ENCODE data around the gene OVCH1. TPM values are rescaled to one million over a fixed set of nuclear protein-coding genes. Genes with fewer than 3 reads are reported as not detected.

Gene OVCH1
- total RNA-seq, 1 experiment from 2014 or later: not detected

- Mint-ChIP-seq H3K4me1 (peaks cover 11 to 12% of the 10 kb centered on the region in 2 experiments), H3K36me3 (ENCODE audit: insufficient read depth in 1 of 3, low read depth in 3 of 3) (no peaks in the 10 kb centered on the region; a peak in 2 of 7 replicates), H3K9me3 (no peaks in the 10 kb centered on the region; a peak in 1 of 5 replicates), H3K4me3 (peak overlapping the region in 1 of 2 experiments; percentile 96; a peak in 1 of 5 replicates), H3K27ac (no peak overlapping the region), H3K27me3 (ENCODE audit: low read depth) (no peaks in the 10 kb centered on the region; the same call in 1 of the 2 replicates)
- Histone ChIP-seq H3K9ac (ENCODE audit: extremely low read depth, insufficient read length, low read length) (no peak overlapping the region), H3K14ac (ENCODE audit: insufficient read depth, low read length) (no peak overlapping the region), H4K20me1 (ENCODE audit: control insufficient read depth, insufficient read depth, insufficient read length) (no peaks in the 10 kb centered on the region), H2BK12ac (ENCODE audit: insufficient read length, low read depth, low read length) (no peak overlapping the region), H2BK20ac (ENCODE audit: low read depth, low read length, poor library complexity, severe bottlenecking) (no peak overlapping the region), H3K4me1 (ENCODE audit: insufficient read depth, low read length) (no peaks in the 10 kb centered on the region), H3K9me3 (ENCODE audit: control insufficient read depth, low read depth, low read length) (no peaks in the 10 kb centered on the region), H2BK120ac (ENCODE audit: low read depth, low read length, poor library complexity, severe bottlenecking) (no peak overlapping the region), H3K79me2 (ENCODE audit: insufficient read depth, low read length) (peaks cover 2% of the 10 kb centered on the region; the same call in 1 of the 2 replicates), H3K4ac (ENCODE audit: low read depth, low read length) (no peak overlapping the region), H3K23ac (ENCODE audit: insufficient read length, low read depth, low read length) (no peak overlapping the region), H3K4me2 (ENCODE audit: insufficient read depth, insufficient read length, low read length) (no peak overlapping the region), H2AK5ac (ENCODE audit: insufficient read length, low read length) (no peak overlapping the region), H4K5ac (ENCODE audit: insufficient read length, low read depth, low read length) (no peak overlapping the region), H2BK5ac (ENCODE audit: insufficient read length, low read length) (no peak overlapping the region), H4K8ac (replicated peaks; ENCODE audit: insufficient read length, low read depth, low read length) (no peak overlapping the region), H3T11ph (ENCODE audit: low read length) (no peak overlapping the region), H3K27me3 (ENCODE audit: insufficient read depth, low read length) (no peaks in the 10 kb centered on the region), H4K91ac (ENCODE audit: insufficient read length, low read depth, low read length) (no peak overlapping the region), H3K27ac (ENCODE audit: insufficient read length, low read depth, low read length) (no peak overlapping the region), H3K79me1 (ENCODE audit: insufficient read depth, low read depth, low read length, poor library complexity, severe bottlenecking) (no peaks in the 10 kb centered on the region), H3K23me2 (ENCODE audit: insufficient read length, low read depth, low read length, poor library complexity, severe bottlenecking) (no peaks in the 10 kb centered on the region), H3K18ac (ENCODE audit: insufficient read length, low read depth, low read length) (no peak overlapping the region), H2BK15ac (ENCODE audit: low read depth, low read length) (no peak overlapping the region), H3K56ac (ENCODE audit: insufficient read length, low read depth, low read length) (no peak overlapping the region), H2AFZ (ENCODE audit: low read length) (no peak overlapping the region)
- TF ChIP-seq, protein P1, sequence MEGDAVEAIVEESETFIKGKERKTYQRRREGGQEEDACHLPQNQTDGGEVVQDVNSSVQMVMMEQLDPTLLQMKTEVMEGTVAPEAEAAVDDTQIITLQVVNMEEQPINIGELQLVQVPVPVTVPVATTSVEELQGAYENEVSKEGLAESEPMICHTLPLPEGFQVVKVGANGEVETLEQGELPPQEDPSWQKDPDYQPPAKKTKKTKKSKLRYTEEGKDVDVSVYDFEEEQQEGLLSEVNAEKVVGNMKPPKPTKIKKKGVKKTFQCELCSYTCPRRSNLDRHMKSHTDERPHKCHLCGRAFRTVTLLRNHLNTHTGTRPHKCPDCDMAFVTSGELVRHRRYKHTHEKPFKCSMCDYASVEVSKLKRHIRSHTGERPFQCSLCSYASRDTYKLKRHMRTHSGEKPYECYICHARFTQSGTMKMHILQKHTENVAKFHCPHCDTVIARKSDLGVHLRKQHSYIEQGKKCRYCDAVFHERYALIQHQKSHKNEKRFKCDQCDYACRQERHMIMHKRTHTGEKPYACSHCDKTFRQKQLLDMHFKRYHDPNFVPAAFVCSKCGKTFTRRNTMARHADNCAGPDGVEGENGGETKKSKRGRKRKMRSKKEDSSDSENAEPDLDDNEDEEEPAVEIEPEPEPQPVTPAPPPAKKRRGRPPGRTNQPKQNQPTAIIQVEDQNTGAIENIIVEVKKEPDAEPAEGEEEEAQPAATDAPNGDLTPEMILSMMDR (conservative IDR thresholded peaks at IDR 0.05): no peak
- no peak for DNase-seq
- no CpG with 5 or more reads among the region's 2 CpGs for WGBS (ENCODE audit: extremely low coverage, insufficient read length, low lambda C conversion rate)
Measured at GRCh38 chr12:29382251-29382650, 115.2 kb downstream of the OVCH1 start.
